ENCODE data around the gene ARID1A.

The ARID1A gene

DNA sequence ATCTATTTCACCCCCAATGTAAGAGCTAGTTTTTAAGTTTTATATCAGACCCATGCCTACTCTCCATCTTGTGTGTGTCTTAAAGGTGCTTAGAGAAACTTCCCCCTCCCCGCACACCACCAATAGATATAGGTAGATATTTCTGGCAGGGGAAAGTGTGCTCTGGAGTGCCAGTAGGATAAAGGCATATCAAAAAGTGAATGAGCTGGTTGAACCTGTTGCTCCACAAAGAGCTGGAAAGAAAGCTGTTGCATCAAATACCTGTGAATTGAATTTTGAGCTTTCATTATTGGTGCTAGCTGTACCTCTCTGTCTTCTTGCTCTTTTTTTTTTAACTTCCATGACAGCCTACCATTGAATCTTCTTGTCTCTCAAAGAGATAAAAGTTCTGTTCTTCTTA, 32.8 kb downstream of the ARID1A start:
- DNase-seq (ENCODE audit: low read depth) = no peak

DNA sequence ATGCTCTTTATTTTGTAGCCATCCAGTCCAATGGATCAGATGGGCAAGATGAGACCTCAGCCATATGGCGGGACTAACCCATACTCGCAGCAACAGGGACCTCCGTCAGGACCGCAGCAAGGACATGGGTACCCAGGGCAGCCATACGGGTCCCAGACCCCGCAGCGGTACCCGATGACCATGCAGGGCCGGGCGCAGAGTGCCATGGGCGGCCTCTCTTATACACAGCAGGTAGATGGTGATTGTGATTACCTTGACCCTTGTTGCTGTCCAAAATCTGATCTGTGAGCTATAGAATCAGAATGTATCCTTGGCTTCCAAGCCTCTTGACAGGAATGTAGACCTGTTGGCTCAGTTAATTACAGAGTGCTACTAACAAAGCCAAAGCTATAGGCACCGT, 33.8 kb downstream of the ARID1A start:
- DNase-seq (ENCODE audit: low read depth) = no peak

DNA sequence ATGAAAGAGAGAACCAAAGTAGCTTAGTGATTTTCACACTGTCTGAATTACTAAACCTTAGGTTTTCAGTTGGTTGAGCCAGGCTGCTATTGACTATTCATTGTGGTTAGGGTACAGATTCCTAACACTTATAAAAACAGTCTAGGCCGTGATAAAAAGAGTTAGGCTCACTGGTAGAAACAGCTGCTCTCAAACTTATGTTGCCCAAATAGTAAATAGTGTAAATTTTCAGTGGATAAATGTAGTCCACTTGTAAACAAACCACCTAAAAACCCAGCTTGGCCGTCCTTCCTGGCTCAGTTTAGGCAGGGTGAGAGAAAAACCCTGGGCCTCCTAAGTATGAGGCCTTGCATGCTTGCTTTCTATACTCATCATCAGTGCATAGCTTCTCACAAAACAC, 34.9 kb downstream of the ARID1A start:
- DNase-seq (ENCODE audit: low read depth) = no peak

DNA sequence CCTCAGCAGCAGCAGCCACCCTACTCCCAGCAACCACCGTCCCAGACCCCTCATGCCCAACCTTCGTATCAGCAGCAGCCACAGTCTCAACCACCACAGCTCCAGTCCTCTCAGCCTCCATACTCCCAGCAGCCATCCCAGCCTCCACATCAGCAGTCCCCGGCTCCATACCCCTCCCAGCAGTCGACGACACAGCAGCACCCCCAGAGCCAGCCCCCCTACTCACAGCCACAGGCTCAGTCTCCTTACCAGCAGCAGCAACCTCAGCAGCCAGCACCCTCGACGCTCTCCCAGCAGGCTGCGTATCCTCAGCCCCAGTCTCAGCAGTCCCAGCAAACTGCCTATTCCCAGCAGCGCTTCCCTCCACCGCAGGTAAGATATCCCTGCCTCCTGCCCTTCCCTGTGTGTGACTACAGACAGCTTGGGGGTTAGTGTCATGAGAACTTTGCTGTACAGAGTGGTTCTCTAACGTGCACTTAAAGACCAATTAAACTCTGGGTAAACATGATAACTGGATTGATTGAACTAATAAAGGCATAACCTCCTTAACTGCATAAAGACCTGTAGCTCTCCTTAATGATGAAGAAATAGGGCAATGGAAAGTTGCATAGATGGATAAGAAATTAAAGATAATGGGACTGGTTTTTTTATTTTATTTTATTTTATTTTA, 35.6 kb downstream of the ARID1A start:
- no peak for DNase-seq (ENCODE audit: low read depth)

DNA sequence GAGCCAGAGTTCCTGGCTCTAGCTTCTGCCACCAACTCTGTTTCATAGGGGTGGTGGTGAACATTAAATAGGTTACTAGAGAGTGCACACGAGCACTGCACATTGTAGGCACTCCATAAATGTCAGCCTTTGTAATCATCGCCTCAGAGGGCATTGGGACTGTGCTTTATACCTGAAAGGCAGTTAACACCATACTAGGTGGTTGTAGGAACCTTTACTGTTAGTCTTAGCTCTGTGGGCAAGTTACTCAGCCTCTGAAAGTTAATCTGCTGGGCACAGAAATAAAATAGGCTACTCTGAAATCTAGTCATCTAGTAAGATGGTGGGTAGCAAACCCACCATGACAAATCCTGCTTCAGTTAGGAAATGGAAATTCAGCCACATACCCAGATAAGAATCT, 37.6 kb downstream of the ARID1A start:
- no peak for DNase-seq (ENCODE audit: low read depth)

DNA sequence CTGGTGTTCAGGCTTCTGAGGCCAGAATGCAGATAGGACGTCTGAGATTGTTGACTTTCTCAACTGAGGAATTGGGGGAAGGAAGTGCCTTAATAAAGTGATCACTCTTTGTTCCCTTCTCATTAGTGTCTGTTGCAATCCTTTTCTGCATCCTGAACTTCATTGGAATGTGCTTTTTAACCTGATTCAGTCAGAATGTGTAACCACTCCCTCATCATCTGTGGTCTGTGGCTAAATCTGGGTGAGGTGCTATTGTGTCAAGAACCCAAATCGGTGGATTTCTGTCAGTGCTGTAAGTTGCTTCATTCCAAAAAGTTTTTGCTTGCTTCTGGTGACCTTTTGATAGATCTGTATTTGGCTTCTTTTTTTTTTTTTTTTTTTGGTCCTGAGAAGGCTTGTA, 38.2 kb downstream of the ARID1A start:
- DNase-seq (ENCODE audit: low read depth) = peak; percentile 72

DNA sequence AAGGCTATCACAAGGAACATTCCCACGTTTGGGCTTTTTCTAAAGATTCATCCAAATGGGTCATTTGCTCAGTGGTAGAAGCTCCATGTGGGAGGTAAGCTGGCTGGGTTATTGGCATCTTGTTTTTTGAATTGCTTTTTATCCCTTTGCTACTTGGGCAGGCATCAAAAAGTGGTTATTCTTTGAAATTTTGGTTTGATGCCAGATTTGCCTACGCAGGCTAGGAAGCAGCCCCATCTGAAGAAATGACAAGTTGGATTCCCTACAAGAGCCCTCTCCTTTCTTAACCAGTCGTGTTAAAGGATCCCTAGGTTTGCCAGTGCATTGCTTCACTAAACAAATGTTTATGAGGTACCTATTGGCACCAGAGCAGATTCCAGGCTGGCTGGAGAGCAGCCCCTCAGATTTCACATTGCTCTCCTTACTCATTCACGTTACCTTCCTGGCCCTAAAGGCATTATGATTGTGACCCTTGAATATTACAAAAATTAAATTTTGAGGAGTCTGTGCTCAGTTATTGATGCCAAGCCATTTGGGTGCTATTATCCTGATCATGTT, 38.8 kb downstream of the ARID1A start:
- no peak for DNase-seq (ENCODE audit: low read depth)

DNA sequence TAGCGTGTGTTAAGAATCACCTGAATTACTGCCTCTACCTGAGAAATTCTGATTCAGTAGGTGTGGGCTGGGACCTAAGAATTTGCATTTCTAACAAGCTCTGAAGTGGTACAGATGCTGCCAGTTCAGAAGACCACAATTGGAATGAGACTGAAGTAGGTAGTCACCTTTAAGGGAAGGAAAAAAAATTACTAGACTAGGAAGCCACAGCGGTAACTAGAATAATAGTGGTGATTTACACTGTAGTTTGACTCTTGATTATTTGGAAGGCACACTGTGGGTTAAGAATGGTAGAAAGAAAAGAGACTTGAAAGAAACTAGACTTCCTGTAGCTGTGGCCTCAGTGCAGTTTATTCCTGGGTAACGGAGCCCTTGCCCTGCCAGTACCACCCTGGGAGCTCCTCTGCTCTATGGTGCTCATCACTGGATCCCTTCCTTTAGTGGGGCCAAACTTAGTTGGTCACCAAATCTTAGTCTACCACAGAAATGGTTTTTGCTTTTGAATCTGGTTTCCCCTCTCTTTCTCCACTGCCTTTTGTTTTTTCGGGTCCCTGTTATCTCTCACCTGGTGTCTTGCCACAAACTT, 43.6 kb downstream of the ARID1A start:
- DNase-seq (ENCODE audit: low read depth) = no peak

DNA sequence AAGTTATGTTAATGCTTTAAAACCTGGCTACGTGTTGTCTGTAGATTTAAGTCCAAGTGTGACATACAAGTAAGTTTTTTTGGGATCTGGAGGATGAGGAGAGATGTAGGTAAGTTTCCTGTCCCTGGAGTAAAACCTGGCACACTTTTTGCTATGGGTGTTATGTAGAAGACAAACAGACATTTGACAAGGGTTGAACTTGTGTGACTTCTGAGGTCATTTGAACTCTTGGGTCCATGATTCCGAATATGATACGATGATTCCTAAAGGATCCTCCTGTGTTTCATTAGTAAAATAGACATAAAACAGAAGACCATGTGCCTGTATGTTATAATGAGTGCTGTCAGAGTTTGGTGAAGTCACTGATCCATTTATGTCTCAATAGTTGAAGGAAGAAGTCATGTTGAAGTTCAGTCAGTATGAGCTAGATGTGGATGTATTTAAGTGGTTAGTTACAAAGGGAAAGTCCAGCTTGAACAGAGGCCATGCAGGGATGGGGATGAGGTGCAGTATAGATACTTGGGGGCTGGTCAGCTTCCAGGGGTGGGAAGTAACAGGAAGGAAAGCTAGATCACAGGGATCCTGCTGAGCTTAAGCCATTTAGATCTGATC, 44.3 kb downstream of the ARID1A start:
- no peak for DNase-seq (ENCODE audit: low read depth)

DNA sequence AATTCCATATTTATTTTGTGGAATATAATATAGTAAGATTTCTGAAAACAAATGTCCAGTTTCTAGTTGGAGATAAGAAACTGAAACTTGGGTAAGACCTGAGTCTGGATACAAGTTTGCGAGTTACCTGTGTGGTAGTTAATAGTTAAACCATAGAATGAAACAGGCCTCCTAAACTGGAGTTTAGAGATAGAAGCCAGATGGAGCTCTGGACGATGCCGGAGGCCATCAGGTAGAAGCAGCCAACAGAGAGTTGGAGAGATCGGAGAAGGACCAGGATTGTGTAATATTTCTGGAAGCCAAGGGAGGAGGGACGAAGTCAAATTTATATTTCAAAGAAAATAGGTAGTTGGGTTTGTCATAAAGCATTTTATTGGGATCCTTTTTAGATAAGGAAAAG, 45.1 kb downstream of the ARID1A start:
- DNase-seq (ENCODE audit: low read depth) = no peak

DNA sequence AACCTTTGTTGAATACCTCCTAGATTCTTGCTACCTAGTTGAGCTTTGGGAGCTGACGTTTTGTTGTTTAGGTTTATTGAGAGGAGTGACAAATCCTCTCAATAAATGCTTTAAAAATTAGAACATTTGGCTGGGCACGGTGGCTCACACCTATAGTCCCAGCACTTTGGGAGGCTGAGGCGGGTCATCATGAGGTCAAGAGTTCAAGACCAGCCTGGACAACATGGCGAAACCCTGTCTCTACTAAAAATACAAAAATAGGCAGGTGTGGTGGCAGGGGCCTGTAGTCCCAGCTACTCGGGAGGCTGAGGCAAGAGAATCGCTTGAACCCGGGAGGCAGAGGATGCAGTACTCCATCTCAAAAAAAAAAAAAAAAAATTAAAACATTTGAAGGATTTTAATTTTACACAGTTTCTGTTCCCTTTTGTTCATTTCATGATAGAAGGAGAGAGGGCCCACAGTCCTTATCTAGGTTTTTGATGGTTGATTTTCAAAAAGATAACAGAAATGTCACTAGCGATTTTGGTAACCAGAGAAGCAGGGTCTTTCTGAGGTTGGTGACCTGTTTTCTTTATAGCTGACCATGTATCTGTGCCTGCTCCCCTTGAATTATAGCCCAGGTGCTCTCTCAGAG, 47.7 kb downstream of the ARID1A start:
- DNase-seq (ENCODE audit: low read depth) = no peak

DNA sequence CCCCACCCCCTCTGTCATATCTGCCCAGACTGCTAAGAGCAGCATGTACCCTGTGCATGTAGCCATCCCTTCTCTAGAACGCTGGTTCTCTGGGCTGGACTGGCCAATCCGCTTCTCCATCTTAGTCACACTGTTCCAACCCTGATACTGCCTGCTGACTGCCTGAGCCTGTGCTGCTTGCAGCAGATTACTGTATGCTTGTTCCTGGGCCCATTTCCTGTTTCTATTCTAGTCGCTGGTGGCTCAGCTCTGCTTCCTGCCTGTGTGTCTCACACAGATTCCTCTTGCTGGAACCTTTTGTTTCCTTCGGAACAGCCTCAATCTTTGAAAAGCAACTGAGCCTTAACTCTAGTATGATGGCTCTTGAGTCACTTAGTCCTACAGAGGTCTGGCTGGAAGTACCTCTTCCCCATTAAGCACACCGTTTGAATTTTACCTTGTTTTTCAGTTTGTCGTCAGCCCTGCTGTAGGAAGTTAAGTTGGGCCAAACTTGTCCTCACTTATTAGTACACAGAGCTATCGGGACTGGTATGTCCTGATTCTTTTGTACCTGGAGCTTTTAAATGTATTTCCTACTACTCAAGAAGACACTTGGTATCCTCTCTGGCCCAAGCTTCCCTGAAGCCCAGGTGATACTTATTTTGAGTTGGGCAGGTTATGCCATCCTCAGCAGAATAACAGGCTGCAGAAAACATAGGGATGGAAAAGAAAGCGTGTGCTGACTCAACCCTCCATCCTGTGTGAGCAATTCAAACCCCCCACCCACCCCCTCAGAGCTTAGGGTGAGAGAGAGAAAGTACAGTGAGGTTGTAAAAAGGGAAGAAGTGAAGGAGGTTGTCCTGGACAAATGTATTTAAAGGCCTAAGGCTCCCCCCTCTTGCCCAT, 48.5 kb downstream of the ARID1A start:
- peak; percentile 94 for DNase-seq (ENCODE audit: low read depth)

DNA sequence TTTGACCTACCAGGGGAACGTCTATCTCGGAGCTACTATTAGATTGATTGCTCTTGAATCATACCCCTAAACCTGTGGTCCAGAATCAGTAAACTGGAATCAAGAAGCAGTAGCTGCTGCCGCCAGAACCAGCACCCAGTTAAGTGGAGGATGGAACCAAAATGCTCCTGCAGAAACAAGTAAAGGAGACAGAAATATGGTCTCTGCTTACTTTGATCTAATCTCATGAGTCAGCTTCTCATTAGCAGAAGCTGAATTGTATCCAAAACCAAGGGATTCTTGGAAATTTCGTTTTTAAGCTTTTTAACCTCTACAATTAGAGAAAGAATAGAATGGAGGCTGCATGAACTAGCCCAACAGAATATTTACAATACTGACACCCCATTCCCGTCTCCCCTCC, 49.4 kb downstream of the ARID1A start:
- no peak for DNase-seq (ENCODE audit: low read depth)

DNA sequence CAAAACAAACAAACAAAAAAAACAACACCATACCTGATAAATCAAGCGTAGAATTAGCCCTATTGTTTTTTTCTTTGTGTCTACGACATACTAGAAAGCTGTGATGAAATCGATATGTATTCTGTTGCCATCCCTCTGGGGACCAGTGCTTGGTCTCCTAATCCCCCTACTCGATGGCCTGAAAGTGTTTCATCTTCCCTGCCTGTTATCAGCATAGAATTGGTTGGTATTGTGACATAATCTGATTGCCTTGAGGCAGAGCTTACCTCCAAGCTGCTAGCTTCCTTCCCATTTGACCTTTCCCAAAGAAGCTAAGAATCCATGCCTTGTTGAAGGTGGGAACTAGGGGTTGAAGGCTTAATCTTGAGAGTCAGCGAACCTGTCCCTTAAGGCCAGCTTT, 51.2 kb downstream of the ARID1A start:
- DNase-seq (ENCODE audit: low read depth) = no peak

DNA sequence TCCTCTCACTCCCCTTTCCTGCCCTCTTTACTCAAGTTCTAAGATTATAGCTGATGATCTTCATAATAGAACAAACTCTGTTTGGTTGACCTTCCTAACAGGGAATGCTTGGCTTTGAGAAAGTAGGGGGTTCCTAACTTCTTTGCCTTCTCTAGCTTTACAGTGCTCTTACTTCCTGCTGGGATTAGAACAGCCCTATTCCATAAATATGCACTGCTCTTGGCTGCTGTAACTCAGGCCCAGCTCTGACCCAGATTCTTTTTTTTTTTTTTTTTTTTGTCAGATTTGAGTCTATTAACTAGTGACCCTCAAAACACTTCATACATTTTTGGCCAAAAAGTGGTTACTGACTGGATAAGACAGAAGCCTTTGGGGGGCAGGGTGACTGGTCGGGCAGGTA, 52.5 kb downstream of the ARID1A start:
- no peak for DNase-seq (ENCODE audit: low read depth)

DNA sequence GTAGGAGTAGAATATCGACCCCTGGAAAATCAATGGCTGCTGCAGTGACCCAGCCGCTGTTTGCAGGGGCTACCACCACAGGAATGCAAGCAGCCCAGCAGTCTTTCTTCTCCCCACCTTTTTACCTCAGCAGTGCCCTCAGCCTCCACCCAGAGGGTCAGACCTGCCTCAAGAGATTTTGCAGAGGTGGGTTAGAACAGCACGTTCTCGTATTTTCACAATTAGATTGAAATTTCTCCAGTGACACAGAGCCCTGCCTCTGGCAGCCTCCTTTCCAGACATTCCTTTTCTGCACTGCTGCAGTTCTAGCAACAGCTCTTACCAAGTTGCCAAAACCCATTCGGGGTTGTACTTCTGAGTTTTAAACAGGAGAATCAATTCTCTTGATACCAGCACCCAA, 53.6 kb downstream of the ARID1A start:
- no peak for DNase-seq (ENCODE audit: low read depth)

DNA sequence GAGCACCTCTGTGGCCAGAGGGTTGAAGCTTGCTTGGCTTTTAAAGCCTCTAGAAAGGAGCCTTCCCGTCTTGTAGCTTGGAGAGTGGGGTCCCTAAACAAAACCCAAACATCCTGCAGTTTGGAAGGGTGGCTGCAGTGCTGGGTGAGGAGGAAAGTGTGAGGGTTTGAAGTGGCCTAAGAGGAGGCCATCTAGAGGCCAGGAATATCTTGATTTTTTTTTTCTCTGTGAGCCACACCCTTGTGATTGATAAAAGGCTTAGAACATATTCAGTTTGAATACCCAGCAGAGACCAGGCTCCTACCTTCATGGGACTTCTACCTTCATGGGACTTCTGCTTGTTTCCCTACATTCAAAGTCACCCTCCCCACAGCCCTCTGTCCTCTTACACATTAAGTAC, 54.6 kb downstream of the ARID1A start:
- no peak for DNase-seq (ENCODE audit: low read depth)

DNA sequence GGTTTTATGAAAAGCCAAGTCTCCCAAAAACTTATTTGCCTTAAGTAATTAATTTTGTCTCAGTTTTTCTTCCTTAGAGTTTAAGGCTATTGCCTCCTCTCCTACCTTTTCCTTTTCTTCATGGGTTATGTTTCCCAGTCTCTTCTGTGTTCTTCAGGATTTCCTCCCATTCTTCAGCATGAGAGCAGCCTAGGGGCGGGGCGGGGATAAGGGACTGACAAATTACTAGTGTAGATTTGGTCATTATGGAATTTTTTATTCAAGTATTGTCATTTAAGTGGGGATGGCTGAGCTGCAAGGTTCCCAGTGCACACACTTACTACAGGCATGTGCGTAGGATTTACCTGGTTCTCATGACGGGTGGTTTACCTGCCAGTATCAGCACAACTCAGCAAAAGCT, 56.7 kb downstream of the ARID1A start:
- DNase-seq (ENCODE audit: low read depth) = no peak

DNA sequence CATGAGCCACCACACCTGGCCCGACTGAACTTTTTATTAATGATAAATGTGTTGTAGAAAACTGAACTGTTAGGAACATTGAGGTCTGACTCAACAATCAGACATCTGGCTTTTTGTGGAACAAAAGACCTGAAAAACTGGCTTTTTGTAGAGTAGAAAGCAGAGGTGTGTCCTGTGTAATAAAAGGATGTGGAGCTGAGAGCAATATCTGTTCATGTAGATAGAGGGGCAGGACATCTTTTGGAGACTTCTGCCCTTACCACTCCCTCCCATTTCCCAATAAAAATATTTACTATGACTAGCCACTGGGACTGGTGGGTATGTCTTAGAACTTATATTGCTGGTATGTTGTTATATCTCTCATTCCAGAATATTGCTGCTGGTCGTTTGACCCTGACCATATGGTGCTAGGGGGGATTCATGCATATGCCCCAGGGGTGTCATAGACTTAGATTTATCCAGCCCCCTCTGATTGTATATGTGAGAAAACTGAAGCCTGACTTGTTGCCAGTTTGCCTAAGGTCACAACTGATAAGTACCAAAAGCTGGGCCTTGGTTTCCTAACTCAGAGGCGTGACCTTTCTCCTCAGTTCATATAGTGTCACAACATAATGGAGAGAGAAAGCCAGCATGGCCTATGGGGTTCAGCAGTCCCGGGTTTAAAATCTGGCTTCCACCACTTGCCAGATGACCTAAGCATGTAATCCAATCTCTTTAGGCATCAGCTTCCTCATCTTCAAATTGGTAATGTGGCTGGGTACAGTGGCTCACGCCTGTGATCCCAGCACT, 58.5 kb downstream of the ARID1A start:
- no peak for DNase-seq (ENCODE audit: low read depth)

DNA sequence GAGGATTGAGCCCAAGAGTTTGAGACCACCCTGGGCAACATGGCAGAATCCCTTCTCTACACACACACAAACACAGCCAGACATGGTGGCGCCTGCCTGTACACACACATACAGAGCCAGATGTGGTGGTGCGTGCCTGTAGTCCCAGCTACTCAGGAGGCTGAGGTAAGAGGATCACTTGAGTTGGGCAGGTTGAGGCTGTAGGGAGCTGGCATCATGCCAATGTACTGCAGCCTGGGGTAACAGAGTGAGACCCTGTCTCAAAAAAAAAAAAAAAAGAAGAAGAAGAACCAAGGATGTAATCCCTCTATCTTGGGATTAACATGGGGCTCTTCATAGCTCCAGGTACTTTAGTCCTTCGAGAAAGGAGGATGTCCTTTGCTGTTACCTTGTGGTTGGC, 62.5 kb downstream of the ARID1A start:
- DNase-seq (ENCODE audit: low read depth) = no peak

DNA sequence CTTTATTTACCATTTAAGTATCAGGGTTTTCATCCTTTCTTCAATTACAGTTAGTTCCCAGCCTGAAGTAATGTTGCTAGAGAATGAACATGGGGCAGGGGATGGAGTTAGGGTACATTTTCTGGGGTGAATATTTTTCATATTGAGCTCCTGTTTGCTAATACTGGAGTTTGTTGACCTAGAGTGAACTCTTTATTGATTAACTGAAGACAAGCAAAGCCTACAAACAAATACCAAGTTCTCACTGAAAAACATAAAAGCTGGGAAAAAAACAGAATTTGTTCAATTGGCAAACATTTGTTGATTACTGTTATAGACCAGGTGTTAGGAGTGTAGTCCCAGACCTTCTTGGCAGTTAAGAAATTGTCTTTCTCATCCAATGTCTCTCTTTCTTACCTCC, 63.7 kb downstream of the ARID1A start:
- DNase-seq (ENCODE audit: low read depth) = no peak

All from ELR (cell line).